D721Med (cell line): ENCODE data around the gene LENG8.

Experiments
- DNase-seq: peaks from one replicate; pipeline ENCODE4 v3.0.0; 2011; ENCODE audit warnings: low spot score; ENCODE audit not compliant: insufficient read length
- FAIRE-seq: peaks from 2 replicates; lab custom pipeline; 2011; peaks lifted over from hg19 to GRCh38; lab: Jason Lieb, UNC
- CTCF ChIP-seq: IDR thresholded peaks from 2 replicates; pipeline ENCODE4 v1.5.1; 2012; ENCODE audit warnings: mild to moderate bottlenecking, control low read depth; ENCODE audit not compliant: insufficient read depth; ENCODE audit errors: missing control alignments

Gene LENG8

DNA sequence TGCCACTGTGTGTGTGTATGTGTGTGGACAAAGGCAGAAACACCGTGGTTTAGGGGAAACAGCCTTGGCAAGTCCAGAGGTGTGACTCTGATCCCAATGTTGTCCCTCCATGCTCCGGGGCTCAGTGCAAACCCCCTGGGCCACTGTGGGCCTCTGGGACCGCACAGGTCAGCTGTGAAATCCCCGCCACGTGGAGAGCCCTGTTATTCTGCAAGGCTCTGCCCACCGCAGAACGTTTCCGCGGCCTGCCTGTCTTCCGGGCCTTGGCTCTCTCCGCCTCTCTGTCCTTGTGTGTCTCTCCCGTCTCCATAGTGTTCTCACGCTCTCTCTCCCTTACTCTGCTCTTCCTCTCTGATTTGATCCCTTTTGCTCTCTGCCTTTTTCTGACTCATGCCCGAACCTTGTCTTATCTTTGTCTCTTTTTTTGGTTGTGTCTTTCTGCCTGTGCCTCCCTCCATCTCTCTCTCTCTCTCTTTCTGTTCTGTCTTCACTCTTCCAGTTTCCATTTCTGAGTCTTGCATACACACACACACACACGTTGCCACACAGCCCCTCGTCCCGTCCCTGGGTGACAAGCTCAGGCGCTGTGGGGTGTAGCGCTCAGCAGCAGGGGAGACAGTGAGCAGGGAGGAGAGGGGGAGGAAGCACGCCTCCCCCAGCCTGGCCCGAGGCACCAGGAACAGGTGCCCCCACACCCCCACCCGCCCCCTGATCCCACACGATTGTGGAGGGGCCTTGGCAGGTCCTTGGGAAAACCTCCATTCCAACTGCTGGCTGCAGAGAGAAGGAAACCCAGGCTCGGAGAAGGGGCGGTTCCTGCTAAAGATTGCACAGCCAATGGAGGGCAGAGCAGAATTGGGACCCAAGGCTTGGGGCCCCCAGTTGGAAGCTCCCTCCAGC is 30.7 kb upstream of the LENG8 start:
- FAIRE-seq: no peak
- DNase-seq: no peak
- no peak for TF ChIP-seq CTCF

DNA sequence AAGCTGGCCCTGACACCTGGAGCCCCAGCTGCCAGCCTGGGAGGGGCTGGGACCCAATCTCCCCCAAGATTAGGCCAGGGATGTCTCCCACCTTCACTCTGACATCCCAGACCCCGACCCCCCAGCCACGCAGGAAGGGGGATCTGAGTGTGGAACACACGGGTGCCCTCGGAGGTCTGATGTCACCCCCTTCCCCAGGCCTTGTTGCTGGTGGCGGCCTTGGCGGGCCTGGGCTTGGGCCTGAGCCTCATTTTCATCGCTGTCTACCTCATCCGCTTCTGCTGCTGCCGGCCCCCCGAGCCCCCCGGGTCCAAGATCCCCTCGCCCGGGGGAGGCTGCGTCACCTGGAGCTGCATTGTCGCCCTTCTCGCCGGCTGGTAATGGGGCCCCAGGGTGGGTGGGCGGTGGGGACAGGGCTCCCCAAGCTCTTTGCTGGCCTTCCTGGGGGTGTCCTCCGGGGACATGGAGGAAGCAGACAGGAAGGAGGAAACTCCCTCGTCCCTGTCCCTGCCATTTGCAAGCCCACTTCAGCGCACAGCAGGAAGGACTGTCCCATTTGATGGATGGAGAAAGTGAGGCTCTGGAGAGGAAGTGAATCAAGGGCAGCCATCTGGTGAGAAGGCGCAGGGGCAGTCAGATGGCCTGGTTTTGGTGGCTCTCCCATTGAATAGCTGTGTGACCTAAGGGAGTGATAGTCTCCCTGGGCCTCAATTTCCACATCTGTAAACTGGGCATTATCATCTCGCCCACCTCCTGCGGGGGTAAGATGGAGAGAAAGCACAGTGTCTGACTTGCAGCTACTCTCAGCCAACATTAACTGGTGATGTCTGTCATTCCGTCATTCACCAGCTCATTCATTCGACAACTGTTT is 29.8 kb upstream of the LENG8 start:
- DNase-seq: no peak
- no peak for FAIRE-seq
- TF ChIP-seq CTCF: no peak

DNA sequence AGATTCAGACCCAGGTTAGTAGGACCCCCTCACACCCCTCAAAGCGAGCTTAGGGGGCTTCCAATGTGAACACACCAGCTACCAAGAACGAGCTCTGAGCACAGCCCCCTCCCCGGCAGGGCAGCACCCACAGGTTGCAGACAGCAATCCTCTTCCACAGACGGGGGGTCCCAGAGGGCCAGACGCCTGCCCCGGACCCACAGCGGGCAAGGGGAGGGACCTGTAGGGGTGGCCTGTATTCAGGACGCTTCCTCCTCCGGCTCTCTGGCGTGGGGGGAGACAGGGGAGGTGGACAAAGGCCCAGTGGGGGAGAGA is 29.0 kb upstream of the LENG8 start:
- DNase-seq: no peak
- no peak for TF ChIP-seq CTCF
- no peak for FAIRE-seq

- TF ChIP-seq CTCF: no peak
- FAIRE-seq: no peak
- no peak for DNase-seq
Measured at GRCh38 chr19:54420383-54421168, 28.4 kb upstream of the LENG8 start.

DNA sequence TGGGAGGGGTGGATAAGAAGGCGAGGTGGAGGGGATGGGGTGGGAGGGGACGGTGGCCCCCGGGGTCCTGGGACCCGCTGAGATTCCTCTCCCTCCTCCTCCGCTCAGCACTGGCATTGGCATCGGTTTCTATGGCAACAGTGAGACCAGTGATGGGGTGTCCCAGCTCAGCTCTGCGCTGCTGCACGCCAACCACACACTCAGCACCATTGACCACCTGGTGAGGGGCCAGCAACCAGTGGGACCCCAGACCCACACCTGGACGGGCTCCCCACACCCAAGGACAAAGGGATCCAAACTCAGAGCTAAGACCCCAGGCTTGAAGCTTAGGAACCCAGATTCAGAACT is 27.9 kb upstream of the LENG8 start:
- FAIRE-seq (no peak), DNase-seq (no peak)
- no peak for TF ChIP-seq CTCF

DNA sequence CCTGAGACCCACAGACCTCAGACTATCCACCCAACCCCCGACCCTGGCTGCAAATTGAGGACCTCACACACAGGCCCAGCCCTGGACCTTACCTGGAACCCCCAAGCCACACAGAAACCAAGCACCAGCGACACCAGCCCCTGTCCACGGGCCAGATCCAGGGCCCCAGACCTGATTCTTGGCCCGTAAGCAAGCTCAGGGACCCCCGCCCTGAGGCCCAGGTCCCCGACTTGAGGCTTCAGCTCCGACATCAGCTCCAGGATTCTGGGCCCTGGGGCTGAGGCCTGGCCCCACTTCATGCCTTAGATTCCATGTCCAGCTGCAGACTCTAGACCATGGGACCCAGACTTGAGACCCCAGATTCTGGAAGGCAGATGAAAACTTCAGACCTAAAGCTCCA is 27.5 kb upstream of the LENG8 start:
- DNase-seq (no peak), FAIRE-seq (no peak)
- TF ChIP-seq CTCF: no peak
